HG03439 (cell line): Measurements from ENCODE around the gene TOX2.

Experiments used
- ATAC-seq: cut with Tn5 transposase; IDR thresholded peaks from one replicate; pipeline ENCODE4 v1.9.1; 2021; ENCODE audit warnings: mild to moderate bottlenecking, moderate library complexity; ENCODE audit not compliant: unreplicated experiment

The TOX2 gene

DNA sequence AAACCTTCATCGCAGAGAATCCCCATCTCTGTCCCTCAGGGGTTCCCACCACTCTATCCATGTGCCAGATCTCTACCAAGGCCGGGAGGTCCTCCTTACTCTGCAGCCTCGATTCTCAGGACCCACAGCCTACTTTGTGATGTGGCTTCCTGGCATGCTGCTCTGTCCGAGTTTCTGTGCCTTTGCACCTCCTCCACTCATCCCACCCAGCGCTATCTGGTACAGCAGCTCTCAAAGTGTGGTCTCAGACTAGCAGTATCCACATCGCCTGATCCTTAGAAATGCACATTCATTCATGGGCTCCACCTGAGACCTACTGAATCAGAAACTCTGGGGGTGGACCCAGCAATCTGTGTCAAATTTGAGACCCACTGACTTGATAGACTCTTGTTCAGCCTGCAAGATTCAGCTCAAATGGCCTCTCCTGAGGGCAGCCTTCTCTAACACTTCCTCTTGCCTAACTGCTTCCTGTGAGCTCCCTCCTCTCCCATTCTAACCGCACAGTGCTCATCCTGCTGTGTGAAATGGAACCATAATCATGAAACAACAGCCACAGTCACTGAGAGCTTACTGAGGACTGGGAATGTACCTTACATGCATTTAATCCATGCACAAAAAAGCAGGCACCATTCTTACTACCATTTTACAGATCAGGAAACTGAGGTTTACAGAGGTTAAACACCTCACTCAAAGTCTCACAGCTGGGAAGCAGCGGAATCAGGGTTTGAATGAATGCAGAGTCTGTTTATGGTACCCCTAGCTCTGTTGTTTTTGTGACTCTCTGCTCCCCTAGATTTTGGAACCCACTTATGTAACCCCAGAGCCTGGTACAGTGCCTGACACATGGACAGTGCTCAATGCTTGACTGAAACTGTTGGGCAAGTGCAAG, 202.9 kb downstream of the TOX2 start:
- no peak for ATAC-seq

GRCh38 chr20:44118185-44119033, 203.8 kb downstream of the TOX2 start:
- ATAC-seq = no peak
